Left cardiac atrium (tissue), 4 donors: Measurements from ENCODE around the gene HSFX2. TPM values are rescaled to one million over a fixed set of nuclear protein-coding genes. Genes with fewer than 3 reads are reported as not detected.
"Not testable (repeated sequence)": the region's sequence is repeated elsewhere in the genome, so short reads cannot be mapped to it uniquely, and the experiment has no call there.

ENCODE experiments used
- ATAC-seq, 2 donors: fragments of 200-7000 bp; cut with Tn5 transposase; one replicate each; pipeline ENCODE4 v1.9.1; 2020; ENCODE audit warnings: mild to moderate bottlenecking in 2 of 2, moderate library complexity in 2 of 2
- DNase-seq: peaks from one replicate; pipeline ENCODE4 v3.0.0-alpha.2; 2020
- intact Hi-C, 2 donors: fragments of 100-400 bp; cut with DNase I; formaldehyde crosslinking; loops; one replicate each; pipeline versions ENCODE4 v1.14.1 to v1.15.1; 2022 to 2023
- long read RNA-seq: library from polyadenylated mRNA; unstranded; transcript quantifications from one replicate; pipeline ENCODE4 v2.0.0, GENCODE V29; 2021
- total RNA-seq, 2 donors: library from RNA; stranded (reverse); fragmentation: NEBNext Ultra II Directional; extraction: Animal tissue kit (Norgen Biotek cat#: 25700); gene quantifications; one replicate each; pipeline ENCODE4 v1.2.1, GENCODE V29; 2021
- donor health status: DM: no; HTN: yes; CAD: no.
- donor health status: DM: no; HTN: yes; CAD: no; lungs with severe emphysema.
- donor health status: DM: yes; HTN: yes; CAD: no.
- donor health status: Dilated cardiomyopathy.

HSFX2 gene
- total RNA-seq: not detected
- long read RNA-seq, partial matches to known transcripts: 0 of 1 reads
- long read RNA-seq, other reads (novel, unspliced or antisense): 1 of 1 reads

- DNase-seq, intact Hi-C loops, ATAC-seq: not testable (repeated sequence)
Measured at GRCh38 chrX:149595214-149595613, at the start of gene HSFX2. Gene HSFX2, minus strand, starts transcription at chrX:149595314. Its CDS starts 614 bp downstream, at chrX:149594700.

- intact Hi-C loops: loop anchor here in 1 of 2 donors (10.0 kb wide), 1 partner anchor 79 kb away; no protein-coding TSS in a partner anchor
- DNase-seq (no peak), ATAC-seq (no peak)
Measured at GRCh38 chrX:149643496-149643895, 48.4 kb upstream of the HSFX2 start.

GRCh38 chrX:149641835-149642234 lies 46.7 kb upstream of the HSFX2 start:
- DNase-seq: no peak
- intact Hi-C loops: loop anchor here in 1 of 2 donors (10.0 kb wide), 1 partner anchor 77 kb away; no protein-coding TSS in a partner anchor
- no peak for ATAC-seq

- DNase-seq (no peak), ATAC-seq (no peak)
- intact Hi-C loops: loop anchor here in 1 of 2 donors (10.0 kb wide), 1 partner anchor 77 kb away; no protein-coding TSS in a partner anchor
Measured at GRCh38 chrX:149641432-149641831, 46.3 kb upstream of the HSFX2 start.

GRCh38 chrX:149639568-149639967 lies 44.5 kb upstream of the HSFX2 start:
- intact Hi-C loops: no loop called here
- no peak for ATAC-seq
- no peak for DNase-seq

- DNase-seq (no peak), ATAC-seq (no peak)
- intact Hi-C loops: no loop called here
Measured at GRCh38 chrX:149638860-149639259, 43.7 kb upstream of the HSFX2 start.

GRCh38 chrX:149633511-149633910 lies 38.4 kb upstream of the HSFX2 start:
- ATAC-seq: no peak
- intact Hi-C loops: no loop called here
- no peak for DNase-seq

- ATAC-seq (peak; percentile 72 to 80), DNase-seq (peak; percentile 78)
- intact Hi-C loops: no loop called here
Measured at GRCh38 chrX:149631234-149632165, 36.4 kb upstream of the HSFX2 start, which contains the start of gene TMEM185A. Gene TMEM185A, minus strand, starts transcription at chrX:149631792. Its CDS starts 212 bp downstream, at chrX:149631580.

- DNase-seq (no peak), ATAC-seq (peak; percentile 82 to 83)
- intact Hi-C loops: no loop called here
Measured at GRCh38 chrX:149630681-149631233, 35.6 kb upstream of the HSFX2 start.

GRCh38 chrX:149629730-149630387 lies 34.7 kb upstream of the HSFX2 start:
- intact Hi-C loops: no loop called here
- peak in 1 of 2 donors; percentile 13 for ATAC-seq
- no peak for DNase-seq

GRCh38 chrX:149628768-149629167 lies 33.7 kb upstream of the HSFX2 start:
- DNase-seq (no peak), ATAC-seq (no peak)
- intact Hi-C loops: no loop called here

- DNase-seq (no peak), ATAC-seq (no peak)
- intact Hi-C loops: no loop called here
Measured at GRCh38 chrX:149628280-149628679, 33.2 kb upstream of the HSFX2 start.

- DNase-seq, ATAC-seq, intact Hi-C loops: not testable (repeated sequence)
Measured at GRCh38 chrX:149626829-149627228, 31.7 kb upstream of the HSFX2 start.

GRCh38 chrX:149619662-149620061 lies 24.5 kb upstream of the HSFX2 start:
- ATAC-seq, DNase-seq, intact Hi-C loops: not testable (repeated sequence)

GRCh38 chrX:149618871-149619270 lies 23.8 kb upstream of the HSFX2 start:
- intact Hi-C loops: no loop called here
- no peak for ATAC-seq
- no peak for DNase-seq

GRCh38 chrX:149611623-149612175 lies 16.6 kb upstream of the HSFX2 start:
- intact Hi-C loops: no loop called here
- no peak for DNase-seq
- ATAC-seq: no peak

- intact Hi-C loops: no loop called here
- ATAC-seq (no peak), DNase-seq (no peak)
Measured at GRCh38 chrX:149610511-149610910, 15.4 kb upstream of the HSFX2 start.

GRCh38 chrX:149607699-149608098 lies 12.6 kb upstream of the HSFX2 start:
- DNase-seq: no peak
- intact Hi-C loops: no loop called here
- no peak for ATAC-seq

GRCh38 chrX:149605248-149605885 lies 10.3 kb upstream of the HSFX2 start:
- intact Hi-C loops: not testable (repeated sequence)

More at GRCh38 chrX:149605248-149605885, 10.3 kb upstream of the HSFX2 start:
- not testable (repeated sequence) for DNase-seq, ATAC-seq
